DMS 273 treated with DMSO at 0.1 percent for 48 hours (cell line): ENCODE results near the gene ZNF57.
"Not testable (repeated sequence)": the region's sequence is repeated elsewhere in the genome, so short reads cannot be mapped to it uniquely, and the experiment has no call there.

Experiments
- DNase-seq: peaks from one replicate; lab custom pipeline; 2025; lab: John Stamatoyannopoulos, UW

ZNF57 gene

GRCh38 chr19:2952953-2953481 is 52.3 kb downstream of the ZNF57 start:
- DNase-seq, result no peak

GRCh38 chr19:2957160-2957559 is 56.4 kb downstream of the ZNF57 start:
- no peak for DNase-seq

DNA sequence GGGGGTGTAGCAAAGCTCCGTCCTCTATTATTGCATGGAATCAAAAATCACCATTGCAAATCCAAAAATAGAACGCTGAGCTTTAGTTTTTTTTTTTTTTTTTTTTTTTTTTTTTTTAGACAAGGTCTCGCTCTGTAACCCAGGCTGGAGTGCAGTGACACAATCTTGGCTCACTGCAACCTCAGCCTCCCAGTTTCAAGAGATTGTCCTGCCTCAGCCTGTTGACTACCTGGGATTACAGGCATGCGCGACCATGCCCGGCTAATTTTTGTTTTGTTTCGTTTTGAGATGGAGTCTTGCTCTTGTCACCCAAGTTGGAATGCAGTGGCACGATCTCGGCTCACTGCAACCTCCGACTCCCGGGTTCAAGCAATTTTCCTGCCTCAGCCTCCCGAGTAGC is 59.4 kb downstream of the ZNF57 start:
- DNase-seq, result no peak

GRCh38 chr19:2962018-2962670 is 61.4 kb downstream of the ZNF57 start:
- DNase-seq, result peak; percentile 26

DNA sequence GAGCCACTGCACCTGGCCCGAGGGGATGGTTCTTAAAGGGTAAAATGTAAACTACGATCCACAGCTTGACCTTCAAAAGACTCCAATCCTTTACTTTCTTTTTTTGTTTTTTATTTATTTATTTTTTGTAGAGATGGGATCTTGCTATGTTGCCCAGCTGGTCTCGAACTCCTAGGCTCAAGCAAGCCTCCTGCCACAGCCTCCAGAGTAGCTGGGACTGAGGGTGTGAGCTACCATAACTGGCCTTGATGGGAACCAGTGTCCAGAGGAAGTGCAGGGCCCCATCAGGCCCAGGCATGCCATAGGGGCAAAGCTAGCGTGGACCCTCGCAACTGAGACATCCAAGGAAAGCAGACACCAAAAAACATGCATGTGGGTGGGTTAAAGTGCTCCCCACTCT is 62.4 kb downstream of the ZNF57 start:
- DNase-seq, result no peak

GRCh38 chr19:2963631-2964030 is 62.9 kb downstream of the ZNF57 start:
- DNase-seq, result not testable (repeated sequence)

DNA sequence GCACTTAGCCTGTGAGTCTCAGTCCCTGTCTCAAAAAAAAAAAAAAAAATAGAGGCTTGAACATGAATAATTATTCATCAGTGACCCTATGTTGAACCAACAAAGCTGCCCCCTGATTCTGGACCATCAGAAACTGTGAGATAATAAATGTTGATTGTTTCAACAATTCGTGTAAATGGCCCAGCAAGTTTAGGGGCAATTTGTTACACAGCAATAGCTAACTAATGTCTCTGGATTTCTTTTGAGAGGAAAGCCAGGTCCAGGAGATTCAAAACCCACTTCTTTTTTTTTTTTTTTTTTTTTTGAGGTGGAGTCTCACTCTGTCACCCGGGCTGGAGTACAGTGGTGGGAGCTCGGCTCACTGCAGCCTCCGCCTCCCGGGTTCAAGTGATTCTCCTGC is 64.1 kb downstream of the ZNF57 start:
- DNase-seq, result no peak

DNA sequence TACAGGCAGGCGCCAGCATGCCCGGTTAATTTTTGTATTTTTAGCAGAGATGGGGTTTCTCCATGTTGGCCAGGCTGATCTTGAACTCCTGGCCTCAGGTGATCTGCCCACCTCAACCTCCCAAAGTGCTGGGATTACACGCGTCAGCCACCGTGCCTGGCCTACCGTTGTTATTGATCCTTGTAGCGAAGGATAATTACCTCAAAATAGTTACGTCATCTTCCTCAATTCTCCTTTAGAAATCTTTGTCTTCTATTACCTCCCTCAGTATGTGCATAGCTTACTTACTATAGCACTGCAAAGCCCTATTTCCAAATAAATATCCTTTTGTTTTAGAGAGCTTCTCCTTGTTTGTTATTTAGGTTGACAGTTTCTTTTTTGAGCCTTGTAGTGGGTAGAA is 67.2 kb downstream of the ZNF57 start:
- DNase-seq, result no peak
